Endothelial cell of umbilical vein (primary cell): ENCODE measurements around the gene BMPR2. TPM values are rescaled to one million over a fixed set of nuclear protein-coding genes. Genes with fewer than 3 reads are reported as not detected.

Experiments used
- BruUV-seq: library from RNA; stranded (reverse); fragments of 400-500 nt; replicated peaks from 2 replicates; lab custom pipeline; 2021; lab: Mats Ljungman, UMichigan
- CTCF ChIA-PET: fragments of 300-600, 350-600 bp; sonication (Branson Sonifier 250); formaldehyde crosslinking; loops from one replicate; lab custom pipeline; 2021; ENCODE audit warnings: antibody characterized with exemption, inconsistent platforms; lab: Charles Lee
- POLR2A ChIA-PET: fragments of 300-600, 350-600 bp; sonication (Branson Sonifier 250); formaldehyde crosslinking; loops from one replicate; lab custom pipeline; 2021; ENCODE audit warnings: antibody characterized with exemption, inconsistent platforms; lab: Charles Lee
- DNase-seq: peaks from one replicate; pipeline ENCODE4 v3.0.0-alpha.2; 2011; ENCODE audit warnings: low read depth, low spot score
- FAIRE-seq: peaks from 2 replicates; lab custom pipeline; 2011; peaks lifted over from hg19 to GRCh38; lab: Jason Lieb, UNC
- H2AFZ ChIP-seq: 2 replicates; pipeline ENCODE4 v1.6.0; 2012; ENCODE audit warnings: low read depth, low read length, control low read depth, inconsistent platforms
- H3K27ac ChIP-seq: 2 replicates; pipeline ENCODE4 v1.5.1; 2011; ENCODE audit warnings: low read depth, mild to moderate bottlenecking, control low read depth, low read length, moderate library complexity; ENCODE audit not compliant: insufficient read depth
- H3K27me3 ChIP-seq, 2 experiments: 2 replicates each; pipeline versions ENCODE4 v1.6.0 to v1.6.1; 2011; ENCODE audit warnings: low read length in 2 of 2, mixed read lengths in 1 of 2; ENCODE audit not compliant: control insufficient read depth in 2 of 2, insufficient read depth in 2 of 2
- H3K36me3 ChIP-seq, 2 experiments: 2 replicates in 1 of 2; 3 replicates in 1 of 2; pipeline ENCODE4 v1.5.1; 2011; ENCODE audit warnings: low read length in 2 of 2, mild to moderate bottlenecking in 1 of 2, moderate library complexity in 1 of 2; ENCODE audit not compliant: control insufficient read depth in 2 of 2, insufficient read depth in 2 of 2; ENCODE audit errors: extremely low read depth in 1 of 2
- H3K4me1 ChIP-seq: 3 replicates; pipeline ENCODE4 v1.5.1; 2011; ENCODE audit warnings: mild to moderate bottlenecking, low read length; ENCODE audit not compliant: control insufficient read depth, insufficient read depth; ENCODE audit errors: extremely low read depth
- H3K4me2 ChIP-seq: 2 replicates; pipeline ENCODE4 v1.6.1; 2011; ENCODE audit warnings: low read length, control low read depth, mixed read lengths; ENCODE audit not compliant: insufficient read depth
- H3K4me3 ChIP-seq, 3 experiments: fragments of 200-600 bp in 1 of 3; sonication (generic), shearing (Covaris generic) in 1 of 3; replicated peaks in 1 of 3; 2 replicates each; pipeline ENCODE4 v1.5.1; 2011 to 2016; ENCODE audit warnings: control low read depth in 3 of 3, low read length in 3 of 3, mild to moderate bottlenecking in 2 of 3, inconsistent platforms in 1 of 3, low read depth in 1 of 3, moderate library complexity in 1 of 3; ENCODE audit not compliant: insufficient read depth in 1 of 3
- H3K79me2 ChIP-seq: 2 replicates; pipeline ENCODE4 v1.6.0; 2012; ENCODE audit warnings: low read length, inconsistent platforms; ENCODE audit not compliant: control insufficient read depth, insufficient read depth
- H3K9ac ChIP-seq: replicated peaks from 2 replicates; pipeline ENCODE3; 2011; ENCODE audit warnings: low read length, control low read depth; ENCODE audit not compliant: insufficient read depth; ENCODE audit errors: extremely low read depth
- H3K9me1 ChIP-seq: replicated peaks from 3 replicates; pipeline ENCODE4 v1.6.0; 2011; ENCODE audit warnings: mild to moderate bottlenecking, low read length; ENCODE audit not compliant: control insufficient read depth, insufficient read depth; ENCODE audit errors: extremely low read depth
- H3K9me3 ChIP-seq: replicated peaks from 2 replicates; pipeline ENCODE4 v1.5.1; 2012; ENCODE audit warnings: low read length, inconsistent platforms; ENCODE audit not compliant: control insufficient read depth, insufficient read depth
- H4K20me1 ChIP-seq: replicated peaks from 2 replicates; pipeline ENCODE3; 2011; ENCODE audit warnings: mild to moderate bottlenecking, low read length; ENCODE audit not compliant: control insufficient read depth, insufficient read depth; ENCODE audit errors: extremely low read depth
- EZH2 ChIP-seq: IDR thresholded peaks from 2 replicates; pipeline ENCODE4 v1.6.1; 2012; ENCODE audit warnings: borderline replicate concordance, low read depth, mild to moderate bottlenecking, moderate library complexity, low read length, inconsistent platforms; ENCODE audit not compliant: severe bottlenecking
- FOS ChIP-seq: IDR thresholded peaks from 2 replicates; pipeline ENCODE4 v1.6.1; 2011; ENCODE audit warnings: mild to moderate bottlenecking, low read length, moderate library complexity, borderline replicate concordance; ENCODE audit not compliant: insufficient read depth
- GATA2 ChIP-seq: IDR thresholded peaks from 2 replicates; pipeline ENCODE4 v1.7.0; 2011; ENCODE audit warnings: low read depth, mild to moderate bottlenecking, moderate library complexity, mixed read lengths, low read length; ENCODE audit not compliant: insufficient read length, insufficient read depth
- JUN ChIP-seq: IDR thresholded peaks from 2 replicates; pipeline ENCODE4 v1.6.1; 2011; ENCODE audit warnings: borderline replicate concordance, low read depth; ENCODE audit not compliant: insufficient read length, insufficient read depth
- POLR2A ChIP-seq: IDR thresholded peaks from 2 replicates; pipeline ENCODE4 v1.6.1; 2012; ENCODE audit warnings: low read depth, mild to moderate bottlenecking, control low read depth, low read length
- POLR2AphosphoS5 ChIP-seq: IDR thresholded peaks from 2 replicates; pipeline ENCODE4 v1.6.1; 2012; ENCODE audit warnings: low read depth, mild to moderate bottlenecking, control low read depth, low read length, moderate library complexity; ENCODE audit not compliant: insufficient read depth
- dilution Hi-C: fragments of 300-500 bp; cut with MboI; formaldehyde crosslinking; loops from one replicate; pipeline ENCODE4 v1.15.0; 2019; ENCODE audit warnings: low sequenced_read_pairs; ENCODE audit not compliant: extremely low pct_ligation_motif_present
- intact Hi-C: fragments of 100-400 bp; cut with micrococcal nuclease; formaldehyde crosslinking; loops from one replicate; pipeline ENCODE4 v1.10.0; 2022
- polyA plus RNA-seq, 4 experiments: library from polyadenylated mRNA; depleted of rRNA in 3 of 4; stranded (reverse) in 3 of 4; unstranded in 1 of 4; fragments of >200 nt; gene quantifications; 2 replicates each; pipeline versions ENCODE4 v1.2.1 to v1.2.3, GENCODE V29; 2011 to 2012; ENCODE audit warnings: missing spikeins in 1 of 4
- total RNA-seq: library from RNA; stranded (reverse); gene quantifications from 2 replicates; pipeline ENCODE4 v1.2.3, GENCODE V29; 2021
- TF ChIP-seq, protein P1 (sequence below): IDR thresholded peaks from 2 replicates; pipeline ENCODE4 v1.6.1; 2011; ENCODE audit not compliant: insufficient read depth, insufficient read length
- TF ChIP-seq, protein P2 (sequence below), 2 donors: IDR thresholded peaks; 1 replicate in 1 of 2; 2 replicates in 1 of 2; pipeline ENCODE4 v1.5.1; 2011; ENCODE audit warnings: low read length in 2 of 2, mild to moderate bottlenecking in 2 of 2, moderate library complexity in 2 of 2, control low read depth in 1 of 2, inconsistent platforms in 1 of 2, low read depth in 1 of 2; ENCODE audit not compliant: insufficient read depth in 1 of 2; ENCODE audit errors: extremely low read depth in 1 of 2

Gene BMPR2
- total and polyA plus RNA-seq, 2 donors (not counting 3 experiments of a cell fraction or from before 2014, with no cell fraction given), result 35.8 to 113 TPM

DNA sequence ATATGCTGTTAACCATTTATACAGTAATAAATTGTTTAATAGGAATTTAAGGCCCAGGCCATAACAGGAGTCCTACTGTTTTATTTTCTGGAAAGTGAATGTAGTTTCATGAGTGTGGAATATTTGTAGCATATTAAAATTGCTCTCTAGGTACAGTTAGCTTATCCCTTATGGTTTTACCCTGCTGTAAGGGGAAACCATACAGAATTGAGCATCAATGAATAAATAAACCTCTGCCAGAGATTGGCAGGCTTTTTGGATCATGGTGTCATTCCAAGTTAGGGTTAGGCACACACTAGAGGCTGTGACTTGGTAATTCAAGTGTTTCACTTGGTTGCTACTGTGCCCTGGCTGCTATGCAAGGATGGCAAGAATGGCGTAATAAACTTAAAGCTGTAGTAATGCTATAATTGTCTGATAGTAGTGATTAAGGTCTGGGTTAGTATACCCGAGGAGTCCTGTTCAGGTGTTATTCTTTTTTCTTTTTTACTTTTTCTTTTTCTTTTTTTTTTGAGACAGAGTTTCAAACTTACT, 30.4 kb downstream of the BMPR2 start:
- H3K4me1 ChIP-seq, result peaks cover 65% of the 10 kb centered on the region
- H3K4me2 ChIP-seq, result no peak overlapping the region
- no TSS peak for BruUV-seq
- dilution Hi-C loops (no loop called here), intact Hi-C loops (no loop called here)
- no peaks in the 10 kb centered on the region for H3K36me3 ChIP-seq
- no peak overlapping the region for H2AFZ ChIP-seq
- no peak overlapping the region for H3K4me3 ChIP-seq
- DNase-seq (no peak), FAIRE-seq (no peak)
- no peaks in the 10 kb centered on the region for H3K9me1 ChIP-seq
- ChIA-PET CTCF (no interaction called here), POLR2A (no interaction called here)
- H3K9me3 ChIP-seq, result no peaks in the 10 kb centered on the region
- peaks cover 78% of the 10 kb centered on the region for H3K79me2 ChIP-seq
- peaks cover 5% of the 10 kb centered on the region for H4K20me1 ChIP-seq
- TF ChIP-seq POLR2AphosphoS5 (no peak), EZH2 (no peak), GATA2 (no peak), JUN (no peak), FOS (no peak), POLR2A (no peak)
- TF ChIP-seq, protein P1, sequence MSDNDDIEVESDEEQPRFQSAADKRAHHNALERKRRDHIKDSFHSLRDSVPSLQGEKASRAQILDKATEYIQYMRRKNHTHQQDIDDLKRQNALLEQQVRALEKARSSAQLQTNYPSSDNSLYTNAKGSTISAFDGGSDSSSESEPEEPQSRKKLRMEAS, result no peak
- TF ChIP-seq, protein P2, sequence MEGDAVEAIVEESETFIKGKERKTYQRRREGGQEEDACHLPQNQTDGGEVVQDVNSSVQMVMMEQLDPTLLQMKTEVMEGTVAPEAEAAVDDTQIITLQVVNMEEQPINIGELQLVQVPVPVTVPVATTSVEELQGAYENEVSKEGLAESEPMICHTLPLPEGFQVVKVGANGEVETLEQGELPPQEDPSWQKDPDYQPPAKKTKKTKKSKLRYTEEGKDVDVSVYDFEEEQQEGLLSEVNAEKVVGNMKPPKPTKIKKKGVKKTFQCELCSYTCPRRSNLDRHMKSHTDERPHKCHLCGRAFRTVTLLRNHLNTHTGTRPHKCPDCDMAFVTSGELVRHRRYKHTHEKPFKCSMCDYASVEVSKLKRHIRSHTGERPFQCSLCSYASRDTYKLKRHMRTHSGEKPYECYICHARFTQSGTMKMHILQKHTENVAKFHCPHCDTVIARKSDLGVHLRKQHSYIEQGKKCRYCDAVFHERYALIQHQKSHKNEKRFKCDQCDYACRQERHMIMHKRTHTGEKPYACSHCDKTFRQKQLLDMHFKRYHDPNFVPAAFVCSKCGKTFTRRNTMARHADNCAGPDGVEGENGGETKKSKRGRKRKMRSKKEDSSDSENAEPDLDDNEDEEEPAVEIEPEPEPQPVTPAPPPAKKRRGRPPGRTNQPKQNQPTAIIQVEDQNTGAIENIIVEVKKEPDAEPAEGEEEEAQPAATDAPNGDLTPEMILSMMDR (IDR thresholded peaks at IDR 0.05; ENCODE audit: extremely low read depth in 1 of 2, insufficient read depth in 1 of 2, low read depth in 1 of 2, low read length in 2 of 2), result no peak
- no peak overlapping the region for H3K9ac ChIP-seq
- H3K27me3 ChIP-seq, result no peaks in the 10 kb centered on the region
- no peak overlapping the region for H3K27ac ChIP-seq
